ENCODE results near the gene CPD.

The CPD gene

GRCh38 chr17:30379903-30380381, 1.2 kb downstream of the CPD start:
- peak overlapping the region; percentile 84 for H3K27ac ChIP-seq
- TF ChIP-seq CTCF (conservative IDR thresholded peaks at IDR 0.05), result no peak

GRCh38 chr17:30380643-30381339, 2.1 kb downstream of the CPD start:
- TF ChIP-seq CTCF (conservative IDR thresholded peaks at IDR 0.05), result no peak
- H3K27ac ChIP-seq, result peak overlapping the region; percentile 84

GRCh38 chr17:30381340-30381659, 2.6 kb downstream of the CPD start:
- no peak for TF ChIP-seq CTCF (conservative IDR thresholded peaks at IDR 0.05)
- H3K27ac ChIP-seq, result peak overlapping the region; percentile 84

GRCh38 chr17:30382345-30382744, 3.6 kb downstream of the CPD start:
- TF ChIP-seq CTCF (conservative IDR thresholded peaks at IDR 0.05), result no peak
- H3K27ac ChIP-seq, result no peak overlapping the region

- no peak for TF ChIP-seq CTCF (conservative IDR thresholded peaks at IDR 0.05)
- no peak overlapping the region for H3K27ac ChIP-seq
These were observed 9.8 kb downstream of the CPD start for GRCh38 chr17:30388321-30389179.

- no peak overlapping the region for H3K27ac ChIP-seq
- TF ChIP-seq CTCF (conservative IDR thresholded peaks at IDR 0.05), result no peak
These were observed 11.1 kb downstream of the CPD start for GRCh38 chr17:30389756-30390300.

GRCh38 chr17:30391534-30391933, 12.8 kb downstream of the CPD start:
- no peak for TF ChIP-seq CTCF (conservative IDR thresholded peaks at IDR 0.05)
- no peak overlapping the region for H3K27ac ChIP-seq

Measured in VCaP (cell line).